ENCODE measurements around the gene HSF5. TPM values are rescaled to one million over a fixed set of nuclear protein-coding genes. Genes with fewer than 3 reads are reported as not detected.
A peak's percentile ranks its signal among the peaks of the same experiment; 100 is the strongest.

HSF5 gene
- total and polyA plus RNA-seq, 2 of the 13 experiments (the other 11 are each of a cell fraction or from before 2014, with no cell fraction given): not detected

- Histone ChIP-seq H3K9ac (ENCODE audit: insufficient read depth, low read depth, low read length) (peak overlapping the region; percentile 85), H2AFZ (ENCODE audit: low read length) (no peak overlapping the region), H3K9me3 (ENCODE audit: low read length) (no peaks in the 10 kb centered on the region), H3K79me2 (ENCODE audit: insufficient read depth, low read length) (peaks cover 87% of the 10 kb centered on the region), H3K27ac (ENCODE audit: extremely low read length, insufficient read depth, low read length) (peak overlapping the region; percentile 77), H3K27me3 (ENCODE audit: control insufficient read depth in 1 of 2, insufficient read depth in 2 of 2, low read length in 2 of 2) (no peaks in the 10 kb centered on the region; a peak in 2 of 5 replicates), H3K4me1 (ENCODE audit: insufficient read depth, low read length) (peaks cover 52% of the 10 kb centered on the region), H3K36me3 (replicated peaks in 1 of 2; ENCODE audit: control insufficient read depth in 1 of 2, insufficient read depth in 2 of 2, low read length in 2 of 2) (peaks cover 0 to 4% of the 10 kb centered on the region in 2 experiments; a peak in 3 of 5 replicates), H3K4me2 (ENCODE audit: low read depth, low read length) (peak overlapping the region; percentile 87), H3K4me3 (replicated peaks in 1 of 3; ENCODE audit: insufficient read depth in 1 of 3, low read depth in 2 of 3, low read length in 3 of 3) (peak overlapping the region; percentile 73 to 88 (median 81)), H4K20me1 (ENCODE audit: insufficient read depth, low read length) (peaks cover 5% of the 10 kb centered on the region; the same call in 1 of the 2 replicates)
- no peak for DNase-seq (ENCODE audit: low spot score)
- ATAC-seq: no peak
- ChIA-PET POLR2A (interaction anchor here (0.7 to 6.1 kb wide), 8 partner anchors 9 to 78 kb away, joined by 3 to 254 read pairs (median 90); partner anchors contain the start of gene SUPT4H1), CTCF (ENCODE audit: low intra/inter-chr PET ratio, low total read pairs) (no interaction called here)
- in situ Hi-C loops (cut with HindIII; ENCODE audit: extremely low pct_ligation_motif_present, low pct_unique_long_range_greater_than_20kb): no loop called here
- no peak for FAIRE-seq
- no TSS peak for BruUV-seq (replicated peaks)
- intact Hi-C loops (cut with micrococcal nuclease; ENCODE audit: unreplicated experiment): loop anchor here (1.0 to 2.0 kb wide), 2 partner anchors 7 to 15 kb away; no protein-coding TSS in a partner anchor
- 3% methylated on average over 2 of the region's 2 CpGs for WGBS (ENCODE audit: low lambda C conversion rate)
- TF ChIP-seq TOPORS (CRISPR knock-in tag; IDR thresholded peaks at IDR 0.05) (no peak), GLI4 (CRISPR knock-in tag; IDR thresholded peaks at IDR 0.05; ENCODE audit: borderline replicate concordance) (no peak), ZNF234 (CRISPR knock-in tag; conservative IDR thresholded peaks at IDR 0.05) (no peak), AKAP8 (CRISPR knock-in tag; IDR thresholded peaks at IDR 0.05) (no peak), FUBP1 (CRISPR knock-in tag; IDR thresholded peaks at IDR 0.05; ENCODE audit: borderline replicate concordance) (no peak), AGO2 (optimal IDR thresholded peaks at IDR 0.05; ENCODE audit: low read depth, low read length) (peak; percentile 84), ZNF790 (CRISPR knock-in tag; IDR thresholded peaks at IDR 0.05; ENCODE audit: borderline replicate concordance) (no peak), HNRNPL (IDR thresholded peaks at IDR 0.05; ENCODE audit: low read depth, low read length) (peak; percentile 71), MYC (CRISPR knock-in tag; IDR thresholded peaks at IDR 0.05; ENCODE audit: borderline replicate concordance) (no peak), ZNF326 (CRISPR knock-in tag; IDR thresholded peaks at IDR 0.05; ENCODE audit: borderline replicate concordance) (no peak), BATF2 (CRISPR knock-in tag; IDR thresholded peaks at IDR 0.05) (no peak), TEAD2 (CRISPR knock-in tag; IDR thresholded peaks at IDR 0.05) (no peak), ZFP91 (CRISPR knock-in tag; IDR thresholded peaks at IDR 0.05; ENCODE audit: borderline replicate concordance) (no peak), HDAC1 (CRISPR knock-in tag; IDR thresholded peaks at IDR 0.05) (no peak), NFE2 (CRISPR knock-in tag; IDR thresholded peaks at IDR 0.05) (no peak), YY1 (IDR thresholded peaks at IDR 0.05; ENCODE audit: insufficient read depth, insufficient replicate concordance, low read depth, low read length) (peak; percentile 17), ZNF816 (CRISPR knock-in tag; IDR thresholded peaks at IDR 0.05; ENCODE audit: borderline replicate concordance) (no peak), ZZZ3 (CRISPR knock-in tag; IDR thresholded peaks at IDR 0.05; ENCODE audit: borderline replicate concordance) (no peak), HINFP (CRISPR knock-in tag; IDR thresholded peaks at IDR 0.05; ENCODE audit: low read depth) (no peak), RBFOX2 (IDR thresholded peaks at IDR 0.05; ENCODE audit: low read depth, low read length) (peak; percentile 90)
These were observed 74.5 kb downstream of the HSF5 start for GRCh38 chr17:58413684-58414083.

Measured in HepG2 (cell line).